OCI-LY1 (cell line): ENCODE data around the gene FAM111B.

ENCODE experiments used
- H2AFZ ChIP-seq: fragments of 200-600 bp; sonication (generic), shearing (Covaris generic); 2 replicates; pipeline ENCODE4 v1.6.0; 2014; ENCODE audit warnings: antibody characterized with exemption, mild to moderate bottlenecking, low read length
- H3F3A ChIP-seq: fragments of 200-600 bp; sonication (generic), shearing (Covaris generic); 2 replicates; pipeline ENCODE4 v1.6.0; 2014; ENCODE audit warnings: mild to moderate bottlenecking, antibody characterized with exemption, low read length, moderate library complexity; ENCODE audit not compliant: insufficient read depth
- H3K27ac ChIP-seq: fragments of 200-600 bp; sonication (generic); 2 replicates; pipeline ENCODE4 v1.5.1; 2014; ENCODE audit warnings: low read length, mixed run types, mild to moderate bottlenecking, low read depth; ENCODE audit not compliant: poor library complexity, severe bottlenecking
- H3K27me3 ChIP-seq: fragments of 200-600 bp; sonication (generic); 2 replicates; pipeline ENCODE4 v1.6.0; 2014; ENCODE audit warnings: antibody characterized with exemption, mild to moderate bottlenecking, low read length, moderate library complexity; ENCODE audit not compliant: insufficient read depth
- H3K36me3 ChIP-seq: fragments of 200-600 bp; sonication (generic); 2 replicates; pipeline ENCODE4 v1.6.1; 2014; ENCODE audit warnings: mild to moderate bottlenecking, antibody characterized with exemption, low read length, moderate library complexity, mixed read lengths; ENCODE audit not compliant: insufficient read depth
- H3K4me1 ChIP-seq: fragments of 200-600 bp; sonication (generic); 2 replicates; pipeline ENCODE4 v1.5.1; 2014; ENCODE audit warnings: mild to moderate bottlenecking, low read length, moderate library complexity; ENCODE audit not compliant: insufficient read depth, severe bottlenecking
- H3K4me2 ChIP-seq: fragments of 200-600 bp; sonication (generic), shearing (Covaris generic); 2 replicates; pipeline ENCODE4 v1.6.1; 2014; ENCODE audit warnings: low read length
- H3K4me3 ChIP-seq: fragments of 200-600 bp; sonication (generic); 2 replicates; pipeline ENCODE4 v1.5.1; 2014; ENCODE audit warnings: low read length, low read depth, mild to moderate bottlenecking, mixed read lengths; ENCODE audit not compliant: poor library complexity, severe bottlenecking
- H3K79me2 ChIP-seq: fragments of 200-600 bp; shearing (Covaris generic); 2 replicates; pipeline ENCODE4 v1.6.1; 2016; ENCODE audit warnings: mixed run types, low read length, mixed read lengths; ENCODE audit not compliant: insufficient read depth
- H3K9ac ChIP-seq: fragments of 200-600 bp; sonication (generic), shearing (Covaris generic); 2 replicates; pipeline ENCODE4 v1.6.1; 2014; ENCODE audit warnings: mild to moderate bottlenecking, low read length, mixed read lengths
- H3K9me2 ChIP-seq: fragments of 200-600 bp; sonication (generic), shearing (Covaris generic); 2 replicates; pipeline ENCODE4 v1.6.1; 2014; ENCODE audit warnings: low read depth, mild to moderate bottlenecking, low read length, mixed read lengths
- H3K9me3 ChIP-seq: fragments of 200-600 bp; shearing (Covaris generic); 2 replicates; pipeline ENCODE4 v1.6.1; 2014; ENCODE audit warnings: low read length, mixed read lengths
- H4K20me1 ChIP-seq: fragments of 200-600 bp; sonication (generic), shearing (Covaris generic); 2 replicates; pipeline ENCODE4 v1.6.0; 2016; ENCODE audit warnings: mild to moderate bottlenecking, low read length; ENCODE audit not compliant: insufficient read depth
- EZH2 ChIP-seq: fragments of 200-600 bp; sonication (generic), shearing (Covaris generic); IDR thresholded peaks from 2 replicates; pipeline ENCODE4 v1.8.0; 2017; ENCODE audit warnings: borderline replicate concordance, mixed run types, mild to moderate bottlenecking, antibody characterized with exemption, low read length, moderate library complexity, mixed read lengths
- TF ChIP-seq, protein P1 (sequence below): fragments of 200-600 bp; sonication (generic), shearing (Covaris generic); IDR thresholded peaks from 2 replicates; pipeline ENCODE4 v1.5.1; 2017; ENCODE audit warnings: mild to moderate bottlenecking, antibody characterized with exemption, low read length, moderate library complexity, mixed read lengths

Gene FAM111B

DNA sequence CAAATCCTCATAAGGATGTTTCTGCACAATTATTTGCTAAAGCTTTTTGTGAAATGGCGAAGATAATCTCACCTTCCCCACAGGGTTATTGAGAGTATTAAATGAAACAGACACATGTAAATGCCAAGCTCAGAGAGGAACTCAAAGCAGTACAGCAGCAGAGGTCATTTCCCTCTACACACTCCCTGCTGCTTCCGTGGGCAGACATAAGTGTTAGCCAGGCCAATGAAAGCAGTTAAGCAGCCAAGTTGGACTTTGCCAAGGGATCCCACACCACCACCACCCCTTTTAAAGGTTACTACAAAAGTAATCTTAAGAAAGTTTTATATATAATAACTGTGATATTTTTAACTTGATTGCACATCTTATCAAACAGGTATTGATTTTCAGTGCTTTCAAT lies 31.6 kb downstream of the FAM111B start:
- peaks cover 27% of the 10 kb centered on the region for H3K4me1 ChIP-seq
- no peak overlapping the region for H3K27ac ChIP-seq
- H3K36me3 ChIP-seq = peaks cover 15% of the 10 kb centered on the region
- no peaks in the 10 kb centered on the region for H3K27me3 ChIP-seq
- H3K79me2 ChIP-seq = no peaks in the 10 kb centered on the region
- no peaks in the 10 kb centered on the region for H3F3A ChIP-seq
- H3K9me3 ChIP-seq = peaks cover 4% of the 10 kb centered on the region; the same call in 1 of the 2 replicates
- no peak overlapping the region for H2AFZ ChIP-seq
- H3K4me2 ChIP-seq = no peak overlapping the region
- H4K20me1 ChIP-seq = no peaks in the 10 kb centered on the region
- H3K9ac ChIP-seq = no peak overlapping the region
- no peak overlapping the region for H3K4me3 ChIP-seq
- no peaks in the 10 kb centered on the region for H3K9me2 ChIP-seq
- TF ChIP-seq EZH2 = no peak
- TF ChIP-seq, protein P1, sequence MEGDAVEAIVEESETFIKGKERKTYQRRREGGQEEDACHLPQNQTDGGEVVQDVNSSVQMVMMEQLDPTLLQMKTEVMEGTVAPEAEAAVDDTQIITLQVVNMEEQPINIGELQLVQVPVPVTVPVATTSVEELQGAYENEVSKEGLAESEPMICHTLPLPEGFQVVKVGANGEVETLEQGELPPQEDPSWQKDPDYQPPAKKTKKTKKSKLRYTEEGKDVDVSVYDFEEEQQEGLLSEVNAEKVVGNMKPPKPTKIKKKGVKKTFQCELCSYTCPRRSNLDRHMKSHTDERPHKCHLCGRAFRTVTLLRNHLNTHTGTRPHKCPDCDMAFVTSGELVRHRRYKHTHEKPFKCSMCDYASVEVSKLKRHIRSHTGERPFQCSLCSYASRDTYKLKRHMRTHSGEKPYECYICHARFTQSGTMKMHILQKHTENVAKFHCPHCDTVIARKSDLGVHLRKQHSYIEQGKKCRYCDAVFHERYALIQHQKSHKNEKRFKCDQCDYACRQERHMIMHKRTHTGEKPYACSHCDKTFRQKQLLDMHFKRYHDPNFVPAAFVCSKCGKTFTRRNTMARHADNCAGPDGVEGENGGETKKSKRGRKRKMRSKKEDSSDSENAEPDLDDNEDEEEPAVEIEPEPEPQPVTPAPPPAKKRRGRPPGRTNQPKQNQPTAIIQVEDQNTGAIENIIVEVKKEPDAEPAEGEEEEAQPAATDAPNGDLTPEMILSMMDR = no peak

- Histone ChIP-seq H3K9ac (no peak overlapping the region), H3K36me3 (peaks cover 2% of the 10 kb centered on the region; the same call in 1 of the 2 replicates), H3F3A (no peaks in the 10 kb centered on the region), H3K9me3 (no peaks in the 10 kb centered on the region), H3K4me1 (peaks cover 43% of the 10 kb centered on the region), H4K20me1 (no peaks in the 10 kb centered on the region), H3K27ac (no peak overlapping the region), H2AFZ (no peak overlapping the region), H3K4me3 (no peak overlapping the region), H3K4me2 (no peak overlapping the region), H3K27me3 (no peaks in the 10 kb centered on the region), H3K79me2 (peaks cover 12% of the 10 kb centered on the region), H3K9me2 (no peaks in the 10 kb centered on the region)
- TF ChIP-seq, protein P1 = no peak
- TF ChIP-seq EZH2 = no peak
Observed at GRCh38 chr11:59141191-59141590, 34.2 kb downstream of the FAM111B start.

DNA sequence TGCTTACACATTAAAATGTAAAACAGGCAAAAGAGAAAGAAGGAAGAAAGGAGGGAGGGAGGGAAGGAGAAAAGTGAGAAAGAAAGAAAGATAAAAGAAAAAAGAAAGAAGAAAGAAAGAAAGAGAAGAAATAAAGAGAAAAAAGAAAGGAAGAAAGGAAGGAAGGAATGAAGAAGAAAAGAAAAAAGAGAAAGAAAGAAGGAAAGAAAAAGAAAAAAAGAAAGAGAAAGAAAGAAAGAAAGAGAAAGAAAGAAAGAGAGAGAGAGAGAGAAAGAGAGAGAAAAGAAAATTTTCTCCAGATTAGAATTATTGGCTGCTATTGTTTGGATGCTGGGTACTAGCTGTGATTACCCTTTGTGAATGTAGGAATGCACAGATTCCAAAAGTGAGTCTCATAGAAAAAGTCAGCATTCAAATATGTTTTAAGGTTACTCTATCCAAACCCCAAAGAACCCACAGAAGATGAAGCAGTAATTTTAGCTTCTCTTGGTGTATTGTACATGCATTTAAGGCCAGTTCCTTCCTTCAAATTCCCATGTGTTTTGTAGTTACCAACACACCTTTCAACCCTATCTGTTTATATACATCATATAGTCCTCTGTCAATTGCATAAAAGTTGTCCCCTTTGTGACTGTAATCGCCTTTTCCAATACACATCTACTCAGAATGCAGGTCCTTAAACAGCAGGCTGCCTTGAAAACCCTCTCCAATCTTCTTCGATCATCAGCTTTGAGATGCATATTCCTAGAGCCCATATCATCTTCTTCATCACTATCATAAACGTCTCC lies 34.8 kb downstream of the FAM111B start:
- Histone ChIP-seq H3F3A (no peaks in the 10 kb centered on the region), H3K79me2 (peaks cover 16% of the 10 kb centered on the region), H3K36me3 (peaks cover 8% of the 10 kb centered on the region), H3K4me1 (peaks cover 45% of the 10 kb centered on the region), H3K9me2 (no peaks in the 10 kb centered on the region), H4K20me1 (no peaks in the 10 kb centered on the region), H3K9ac (peak overlapping the region; percentile 94), H3K27me3 (no peaks in the 10 kb centered on the region), H2AFZ (no peak overlapping the region), H3K9me3 (no peaks in the 10 kb centered on the region), H3K4me2 (peak overlapping the region; percentile 70), H3K27ac (no peak overlapping the region), H3K4me3 (peak overlapping the region; percentile 67)
- TF ChIP-seq, protein P1 = no peak
- no peak for TF ChIP-seq EZH2
